Measurements from ENCODE around the gene HERPUD1.

DNA sequence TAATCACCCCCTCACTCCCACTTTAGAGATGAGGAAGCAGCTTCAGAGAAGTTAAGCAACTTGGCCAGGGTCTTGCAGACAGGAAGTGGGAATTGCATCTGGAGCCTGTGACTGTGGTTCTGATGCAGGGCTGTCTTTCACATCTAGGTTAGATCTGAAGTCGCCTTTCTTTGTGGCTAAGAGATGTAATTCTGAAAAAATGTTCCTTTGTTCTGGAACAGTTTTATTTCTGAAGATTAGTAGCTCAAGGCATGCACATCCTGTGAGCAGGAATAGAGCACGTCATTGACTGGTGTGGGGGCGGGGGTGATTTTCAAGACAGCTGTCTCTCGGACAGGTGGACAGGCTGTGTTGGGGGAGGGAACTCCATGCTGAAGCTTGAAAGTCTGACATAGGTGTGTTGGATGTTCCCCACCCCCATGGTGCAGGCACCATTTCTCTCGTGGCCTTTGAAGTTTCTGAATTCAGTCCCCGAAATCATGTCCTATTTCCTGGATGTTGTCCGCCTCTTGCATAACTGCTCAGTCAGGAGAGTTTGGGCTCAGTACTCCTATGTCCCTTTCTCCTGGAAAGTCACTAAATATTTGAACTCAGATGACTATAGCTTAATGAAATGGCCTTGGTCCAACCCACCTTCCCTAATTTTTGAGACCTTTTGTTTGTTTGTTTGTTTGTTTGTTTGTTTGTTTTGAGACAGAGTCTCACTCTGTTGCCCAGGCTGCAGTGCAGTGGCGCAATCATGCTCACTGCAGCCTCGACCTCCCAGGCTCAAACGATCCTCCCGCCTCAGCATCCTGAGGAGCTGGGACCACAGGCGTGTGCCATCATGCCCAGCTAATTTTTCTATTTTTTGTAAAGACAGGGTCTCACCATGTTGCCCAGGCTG lies 21.0 kb upstream of the HERPUD1 start:
- TF ChIP-seq, protein P1, sequence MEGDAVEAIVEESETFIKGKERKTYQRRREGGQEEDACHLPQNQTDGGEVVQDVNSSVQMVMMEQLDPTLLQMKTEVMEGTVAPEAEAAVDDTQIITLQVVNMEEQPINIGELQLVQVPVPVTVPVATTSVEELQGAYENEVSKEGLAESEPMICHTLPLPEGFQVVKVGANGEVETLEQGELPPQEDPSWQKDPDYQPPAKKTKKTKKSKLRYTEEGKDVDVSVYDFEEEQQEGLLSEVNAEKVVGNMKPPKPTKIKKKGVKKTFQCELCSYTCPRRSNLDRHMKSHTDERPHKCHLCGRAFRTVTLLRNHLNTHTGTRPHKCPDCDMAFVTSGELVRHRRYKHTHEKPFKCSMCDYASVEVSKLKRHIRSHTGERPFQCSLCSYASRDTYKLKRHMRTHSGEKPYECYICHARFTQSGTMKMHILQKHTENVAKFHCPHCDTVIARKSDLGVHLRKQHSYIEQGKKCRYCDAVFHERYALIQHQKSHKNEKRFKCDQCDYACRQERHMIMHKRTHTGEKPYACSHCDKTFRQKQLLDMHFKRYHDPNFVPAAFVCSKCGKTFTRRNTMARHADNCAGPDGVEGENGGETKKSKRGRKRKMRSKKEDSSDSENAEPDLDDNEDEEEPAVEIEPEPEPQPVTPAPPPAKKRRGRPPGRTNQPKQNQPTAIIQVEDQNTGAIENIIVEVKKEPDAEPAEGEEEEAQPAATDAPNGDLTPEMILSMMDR (IDR thresholded peaks at IDR 0.05; ENCODE audit: low read depth, low read length, missing input control): no peak
- TF ChIP-seq FOXA1 (IDR thresholded peaks at IDR 0.05): no peak
- no peak for TF ChIP-seq GABPA (IDR thresholded peaks at IDR 0.05 in 1 of 2, conservative IDR thresholded peaks at IDR 0.05 in 1 of 2)
- TF ChIP-seq RAD21 (IDR thresholded peaks at IDR 0.05): no peak
